PC-3 (cell line): ENCODE measurements around the gene EGLN1.

ENCODE experiments used
- CTCF ChIP-seq: fragments of 300-600 bp; sonication (generic); conservative IDR thresholded peaks from 2 replicates; pipeline ENCODE4 v1.5.1; 2017; ENCODE audit warnings: antibody characterized with exemption, low read depth, mild to moderate bottlenecking, low read length
- EZH2 ChIP-seq: fragments of 300-600 bp; sonication (generic); IDR thresholded peaks from one replicate; pipeline ENCODE4 v1.6.1; 2017; ENCODE audit warnings: antibody characterized with exemption, mild to moderate bottlenecking, low read length; ENCODE audit not compliant: unreplicated experiment
- EZH2phosphoT487 ChIP-seq: fragments of 300-600 bp; sonication (generic); IDR thresholded peaks from 2 replicates; pipeline ENCODE4 v1.6.1; 2018; ENCODE audit warnings: mild to moderate bottlenecking, antibody characterized with exemption, low read length, borderline replicate concordance

DNA sequence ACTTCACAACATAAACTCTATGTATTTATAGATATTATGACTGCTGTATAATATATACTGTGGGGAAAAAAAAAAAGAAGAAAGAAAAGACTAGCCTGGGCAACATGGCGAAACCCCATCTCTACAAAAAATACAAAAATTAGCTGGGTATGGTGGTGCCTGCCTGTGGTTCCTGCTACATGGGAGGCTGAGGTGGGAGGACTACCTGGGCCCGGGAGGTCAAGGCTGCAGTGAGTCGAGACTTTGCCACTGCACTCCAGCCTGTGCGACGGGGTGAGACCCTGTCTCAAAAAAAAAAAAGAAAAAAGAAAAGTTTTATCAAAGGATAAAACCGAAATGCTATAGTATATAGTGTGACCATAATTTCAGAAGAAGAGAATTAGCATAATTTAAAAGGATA, 87.1 kb downstream of the EGLN1 start:
- TF ChIP-seq CTCF, result no peak
- no peak for TF ChIP-seq EZH2phosphoT487
- no peak for TF ChIP-seq EZH2
